GM12892 (cell line): ENCODE data around the gene ARHGEF9.

Experiments
- POLR2A ChIP-seq: IDR thresholded peaks from 2 replicates; pipeline ENCODE4 v1.6.1; 2011; ENCODE audit warnings: low read depth, low read length, control low read depth
- TAF1 ChIP-seq: IDR thresholded peaks from 2 replicates; pipeline ENCODE4 v1.6.1; 2011; ENCODE audit warnings: low read depth, mild to moderate bottlenecking, control low read depth, low read length, borderline replicate concordance

- no peak for TF ChIP-seq POLR2A
- no peak for TF ChIP-seq TAF1
These were observed 44.6 kb downstream of the ARHGEF9 start for GRCh38 chrX:63740382-63740781.
